Activated naive CD4-positive, alpha-beta T cell (primary cell): ENCODE data around the gene MXI1.
A peak's percentile ranks its signal among the peaks of the same experiment; 100 is the strongest.
"Not testable (repeated sequence)": the region's sequence is repeated elsewhere in the genome, so short reads cannot be mapped to it uniquely, and the experiment has no call there.

Experiments used
- DNase-seq, 4 experiments: peaks; one replicate each; lab custom pipeline; 2025; lab: John Stamatoyannopoulos, UW

The MXI1 gene

DNA sequence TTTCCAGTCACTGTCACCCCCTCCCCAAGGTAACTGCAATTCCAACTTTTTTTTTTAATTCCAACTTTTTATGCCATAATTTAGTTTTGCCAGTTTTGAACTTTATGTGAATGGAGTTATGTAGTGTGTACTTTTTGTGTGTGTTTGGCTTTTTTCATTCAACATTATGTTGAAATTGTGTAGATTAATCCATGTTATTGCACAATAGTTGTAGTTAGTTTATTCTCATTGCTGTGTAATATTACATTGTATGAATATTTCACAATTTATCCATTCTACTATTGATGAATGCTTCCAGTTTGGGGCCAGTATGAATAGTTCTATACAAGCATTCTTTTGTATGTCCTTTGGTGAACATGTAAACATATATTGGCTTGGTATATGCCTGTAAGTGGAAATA lies 32.5 kb downstream of the MXI1 start:
- DNase-seq: no peak

GRCh38 chr10:110241407-110241806 lies 34.0 kb downstream of the MXI1 start:
- no peak for DNase-seq

- no peak for DNase-seq
These were observed 34.4 kb downstream of the MXI1 start for GRCh38 chr10:110241841-110242240.

DNA sequence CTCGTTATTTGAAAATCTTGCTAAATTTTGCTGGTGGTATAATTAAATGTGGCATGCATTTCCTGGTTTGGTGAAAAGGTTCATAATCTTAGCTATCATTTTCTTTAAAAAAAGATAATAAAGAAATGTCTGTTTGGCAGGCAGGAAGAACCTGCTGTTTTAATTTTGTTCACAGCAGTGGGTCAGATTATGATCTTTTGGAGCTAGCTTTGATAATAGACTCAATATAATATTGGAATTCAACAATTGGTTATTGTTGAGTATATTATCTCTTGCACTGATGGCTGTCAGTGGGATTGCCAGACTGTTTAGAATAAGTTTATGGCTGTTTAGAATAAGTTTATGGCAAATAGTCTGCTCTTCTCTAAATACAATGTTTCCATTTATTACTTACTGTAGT lies 35.1 kb downstream of the MXI1 start:
- no peak for DNase-seq

GRCh38 chr10:110244550-110244949 lies 37.1 kb downstream of the MXI1 start:
- no peak for DNase-seq

GRCh38 chr10:110247833-110248232 lies 40.4 kb downstream of the MXI1 start:
- not testable (repeated sequence) for DNase-seq

GRCh38 chr10:110249489-110249888 lies 42.1 kb downstream of the MXI1 start:
- DNase-seq: not testable (repeated sequence)

DNA sequence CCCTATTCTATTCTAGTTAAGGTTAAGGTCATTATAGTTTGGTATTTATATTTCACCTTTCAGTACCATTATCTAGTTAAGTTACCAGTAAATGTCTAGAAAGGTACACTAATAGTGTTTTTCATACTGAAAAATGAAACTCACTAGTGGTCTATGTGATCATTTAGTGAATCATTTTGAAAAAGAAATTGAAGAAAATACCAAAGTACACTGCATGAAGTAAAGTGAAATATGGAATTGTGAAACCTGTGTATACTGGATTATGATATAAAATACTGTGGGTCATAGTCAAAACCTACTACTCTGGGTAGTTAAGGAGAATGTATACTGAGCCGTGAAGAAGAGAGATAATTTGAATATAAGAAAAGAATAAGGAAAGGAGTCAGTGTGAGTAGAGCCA lies 44.0 kb downstream of the MXI1 start:
- not testable (repeated sequence) for DNase-seq

DNA sequence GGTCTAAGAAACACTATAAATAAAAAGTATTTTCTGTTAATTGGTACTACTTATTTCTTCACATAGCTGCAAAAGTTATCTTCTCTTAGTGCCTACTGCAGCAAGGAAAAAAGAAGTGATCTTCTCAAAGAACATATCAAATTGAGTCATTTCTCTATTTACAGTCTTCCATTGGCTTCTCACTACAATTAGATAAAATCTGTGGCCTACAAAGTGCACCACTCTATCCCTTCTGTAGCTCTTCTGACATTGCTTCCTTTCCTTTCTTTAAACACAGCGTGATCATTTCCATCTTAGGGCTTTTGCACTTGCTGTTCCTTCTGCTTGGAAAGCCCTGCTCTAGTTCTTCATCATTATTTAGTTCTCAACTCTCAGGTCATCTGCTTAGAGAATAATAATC lies 44.7 kb downstream of the MXI1 start:
- no peak for DNase-seq

DNA sequence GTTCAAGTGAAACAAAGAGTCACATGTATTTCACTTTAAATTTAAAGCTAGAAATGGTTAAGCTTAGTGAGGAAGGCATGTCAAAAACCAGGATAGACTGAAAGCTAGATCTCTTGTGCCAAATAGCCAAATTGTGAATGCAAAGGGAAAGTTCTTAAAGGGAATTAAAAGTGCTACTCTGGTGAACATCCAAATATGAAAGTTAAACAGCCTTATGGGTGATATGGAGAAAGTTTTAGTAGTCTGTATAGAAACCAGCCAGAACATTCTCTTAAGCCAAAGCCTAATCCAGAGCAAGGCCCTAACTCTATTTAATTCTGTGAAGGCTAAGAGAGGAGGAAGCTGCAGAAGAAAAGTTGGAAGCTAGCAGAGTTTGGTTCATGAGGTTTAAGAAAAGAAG lies 47.1 kb downstream of the MXI1 start:
- DNase-seq: no peak

GRCh38 chr10:110258542-110258941 lies 51.1 kb downstream of the MXI1 start:
- DNase-seq: no peak

- no peak for DNase-seq
These were observed 51.9 kb downstream of the MXI1 start for GRCh38 chr10:110259317-110259716.

DNA sequence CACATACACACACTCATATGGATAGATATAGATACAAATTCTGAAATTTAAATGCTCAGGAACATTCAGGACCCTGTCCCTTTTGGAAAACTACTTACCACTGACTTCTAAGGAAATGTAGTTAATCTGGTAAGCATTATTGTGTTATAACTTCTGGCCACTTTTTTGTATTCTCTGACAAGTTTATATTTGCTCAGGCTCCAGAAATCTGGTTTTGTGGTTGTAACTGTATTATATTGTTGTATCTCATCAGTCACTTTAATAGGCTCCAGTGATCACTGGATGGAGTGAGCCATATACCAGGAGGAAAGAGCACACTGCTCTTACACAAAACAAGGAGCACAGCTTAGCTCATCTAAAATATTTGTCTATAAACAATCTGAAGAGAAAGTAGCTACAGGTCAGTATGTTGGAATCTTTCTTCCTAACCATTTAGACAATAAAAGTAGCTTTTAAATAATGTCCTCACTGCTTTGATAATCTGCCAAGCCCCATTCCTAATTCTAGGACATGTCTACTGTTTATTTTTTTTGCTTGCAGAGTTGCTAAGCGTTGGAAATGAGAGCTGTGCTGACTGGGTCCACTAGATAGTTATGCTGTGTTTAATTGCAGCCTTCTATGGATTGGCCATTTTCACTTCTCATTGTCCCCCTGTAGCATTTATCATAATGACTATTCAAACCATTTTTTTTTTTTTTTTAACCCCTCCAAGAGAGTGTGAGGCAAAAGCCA lies 53.5 kb downstream of the MXI1 start:
- DNase-seq: no peak

GRCh38 chr10:110263164-110263563 lies 55.8 kb downstream of the MXI1 start:
- no peak for DNase-seq

GRCh38 chr10:110265573-110266193 lies 58.3 kb downstream of the MXI1 start:
- no peak for DNase-seq

DNA sequence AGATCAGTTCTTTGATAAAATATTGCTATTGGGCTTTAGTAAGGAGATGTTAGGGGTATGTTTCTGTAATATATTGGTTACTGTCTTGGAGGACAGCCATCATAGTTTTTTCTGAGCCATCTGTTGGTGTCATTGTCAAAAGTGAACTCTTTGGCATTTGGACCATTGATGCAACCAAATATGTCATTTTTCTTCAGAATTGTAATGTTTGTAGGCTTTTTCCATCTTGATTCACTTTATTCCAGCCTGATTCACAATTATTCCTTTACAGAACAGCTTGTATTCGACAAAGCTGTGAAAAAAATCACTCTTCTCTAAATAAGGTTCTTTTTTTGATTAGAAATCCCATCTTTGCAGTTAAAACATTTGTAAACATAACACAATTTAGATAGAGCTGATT lies 59.9 kb downstream of the MXI1 start:
- no peak for DNase-seq

GRCh38 chr10:110268442-110268841 lies 61.0 kb downstream of the MXI1 start:
- no peak for DNase-seq

GRCh38 chr10:110268971-110269370 lies 61.6 kb downstream of the MXI1 start:
- no peak for DNase-seq

DNA sequence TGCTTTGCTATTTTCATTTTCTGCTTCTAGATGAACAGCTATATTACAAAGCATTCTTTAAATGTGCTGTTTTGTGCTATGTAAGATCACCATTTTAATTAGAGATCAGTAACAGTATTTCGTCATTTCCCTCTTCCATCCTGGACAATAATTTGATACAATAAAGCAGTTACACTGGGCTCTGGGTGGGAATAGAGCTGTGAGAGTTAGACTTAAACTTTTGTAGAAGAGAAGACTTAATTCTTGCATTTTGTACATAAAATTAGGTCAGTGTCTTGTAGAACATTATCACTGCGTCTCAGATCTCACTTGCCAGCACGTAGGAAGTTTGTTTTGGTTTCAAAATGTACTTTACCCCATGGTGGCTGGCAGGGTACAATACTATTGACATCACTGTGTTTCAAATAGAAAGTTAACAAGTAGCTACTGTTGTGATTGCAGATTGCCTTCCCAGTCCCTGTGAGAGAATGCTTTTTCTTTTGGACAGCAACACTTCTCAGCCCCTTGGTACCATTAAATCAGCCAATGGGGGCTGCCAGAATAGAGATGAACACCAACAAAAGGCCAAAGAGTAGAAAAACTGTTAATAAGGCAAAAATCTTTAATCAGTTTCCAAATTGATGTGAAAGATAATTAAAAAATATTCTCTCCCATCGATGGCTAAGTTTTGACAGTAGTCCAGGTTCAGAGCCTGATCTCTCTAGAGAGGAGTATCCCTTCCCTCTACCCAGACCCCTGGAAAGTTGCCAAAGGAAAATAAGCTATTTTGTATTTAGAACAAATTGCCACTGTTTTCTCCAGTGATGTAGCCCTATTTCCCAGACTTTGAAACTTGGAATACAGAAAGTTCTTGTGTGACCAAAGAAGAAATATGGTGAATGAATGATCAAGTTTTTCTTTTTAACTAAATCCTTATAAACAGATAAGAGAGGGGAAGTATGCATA lies 62.2 kb downstream of the MXI1 start:
- no peak for DNase-seq

DNA sequence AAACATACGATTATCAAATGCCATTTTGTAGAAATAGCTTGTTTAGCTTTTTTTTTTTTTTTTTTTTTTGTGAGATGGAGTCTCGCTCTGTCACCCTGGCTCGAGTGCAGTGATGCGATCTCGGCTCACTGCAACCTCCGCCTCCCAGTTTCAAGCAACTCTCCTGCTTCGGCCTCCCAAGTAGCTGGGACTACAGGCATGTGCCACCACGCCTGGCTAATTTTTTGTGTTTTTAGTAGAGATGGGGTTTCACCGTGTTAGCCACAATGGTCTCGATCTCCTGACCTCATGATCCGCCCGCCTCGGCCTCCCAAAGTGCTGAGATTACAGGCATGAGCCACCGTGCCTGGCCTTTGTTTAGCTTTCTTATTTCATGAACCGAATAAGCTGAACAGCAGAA lies 65.6 kb downstream of the MXI1 start:
- DNase-seq: not testable (repeated sequence)

DNA sequence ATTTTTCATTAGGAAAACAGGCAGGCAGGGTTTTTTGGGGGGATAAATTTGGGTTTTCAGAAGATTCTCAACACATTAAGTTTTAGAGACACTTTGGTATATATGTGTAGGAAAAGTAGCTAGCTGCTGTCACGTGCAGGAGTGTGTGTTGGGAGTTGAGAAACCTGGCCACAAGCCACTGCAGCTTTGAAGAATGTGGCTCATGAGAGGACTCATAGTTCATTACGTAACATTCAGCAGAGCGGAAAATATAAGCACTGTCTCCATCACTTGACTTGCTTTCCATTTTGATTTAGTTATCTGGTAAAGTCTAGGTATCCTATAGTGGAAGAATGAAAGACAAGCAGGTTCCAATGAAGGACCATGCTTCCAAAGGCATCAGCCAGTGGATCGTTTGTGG lies 66.1 kb downstream of the MXI1 start:
- DNase-seq: peak in 1 of 4 experiments; percentile 1

- DNase-seq: no peak
These were observed 66.7 kb downstream of the MXI1 start for GRCh38 chr10:110274072-110274627.
